GM19328 (cell line): ENCODE results near the gene XAB2.

ENCODE experiments used
- ATAC-seq: cut with Tn5 transposase; IDR thresholded peaks from one replicate; pipeline ENCODE4 v1.9.1; 2021; ENCODE audit warnings: mild to moderate bottlenecking, moderate library complexity; ENCODE audit not compliant: unreplicated experiment

The XAB2 gene

DNA sequence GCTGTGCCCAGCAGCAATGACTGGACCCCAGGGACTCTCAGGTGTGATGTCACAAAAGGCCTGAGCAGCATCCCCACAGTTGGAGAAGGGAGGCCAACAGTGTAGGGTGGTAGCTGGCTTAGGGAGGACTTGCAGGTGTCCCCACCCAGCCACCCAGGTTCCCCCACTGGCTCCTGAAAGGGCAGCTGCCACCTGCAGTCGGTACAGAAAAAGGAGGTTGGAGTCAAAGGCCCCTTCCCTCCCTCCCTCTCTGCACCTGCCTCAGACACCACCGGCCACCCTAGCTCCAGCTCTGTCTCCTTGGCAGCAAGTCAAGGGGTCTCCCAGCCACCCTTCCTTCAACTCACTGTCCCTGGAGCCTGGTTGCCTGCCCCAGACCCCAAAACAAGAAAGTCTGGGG, 4.4 kb upstream of the XAB2 start, which contains the start of gene PCP2:
PCP2 (minus strand) TSS at position 22 of the 400 bp plus-strand sequence. CDS start 262 bp downstream, outside the sequence.
- no peak for ATAC-seq

DNA sequence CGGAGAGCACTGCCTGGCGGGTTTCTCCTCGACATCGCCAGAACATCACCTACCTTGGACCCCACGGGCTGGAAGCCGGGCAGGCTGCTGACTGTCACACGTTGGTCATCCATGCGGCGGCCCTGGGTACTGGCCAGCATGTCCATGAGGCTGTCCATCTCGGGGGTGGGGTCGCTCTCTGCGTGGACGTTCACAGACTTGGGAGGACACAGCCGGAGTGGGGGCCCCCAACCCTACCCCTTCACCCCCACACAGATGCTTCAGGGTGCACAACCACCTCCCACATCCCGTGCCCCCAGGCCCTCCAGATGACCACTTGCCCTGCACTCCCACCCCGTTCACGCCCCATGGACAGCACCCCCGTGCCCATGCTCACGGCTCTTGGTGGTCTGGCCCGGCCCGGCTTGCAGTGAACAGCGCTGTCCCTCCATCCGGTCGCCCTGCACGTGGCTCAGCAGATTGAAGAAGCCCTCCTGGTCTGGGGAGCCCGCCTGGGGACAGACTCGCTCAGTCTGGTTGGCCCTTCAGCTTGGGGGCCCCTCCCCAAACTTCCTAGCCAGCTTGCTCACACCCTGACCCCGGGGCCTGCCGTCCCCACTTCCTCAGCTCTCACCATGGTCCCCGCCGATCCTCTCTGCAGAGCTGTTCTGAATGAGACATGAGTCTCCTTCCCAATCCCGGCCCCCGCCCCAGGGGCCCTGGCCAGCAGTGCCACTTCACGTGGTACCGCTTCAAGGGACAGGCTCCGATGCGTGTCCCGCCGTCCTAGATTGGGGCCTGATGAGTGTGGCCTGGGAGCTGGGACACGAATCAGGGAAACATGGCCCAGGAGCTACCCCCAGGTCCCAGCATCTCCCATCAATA, 3.2 kb upstream of the XAB2 start:
- no peak for ATAC-seq

DNA sequence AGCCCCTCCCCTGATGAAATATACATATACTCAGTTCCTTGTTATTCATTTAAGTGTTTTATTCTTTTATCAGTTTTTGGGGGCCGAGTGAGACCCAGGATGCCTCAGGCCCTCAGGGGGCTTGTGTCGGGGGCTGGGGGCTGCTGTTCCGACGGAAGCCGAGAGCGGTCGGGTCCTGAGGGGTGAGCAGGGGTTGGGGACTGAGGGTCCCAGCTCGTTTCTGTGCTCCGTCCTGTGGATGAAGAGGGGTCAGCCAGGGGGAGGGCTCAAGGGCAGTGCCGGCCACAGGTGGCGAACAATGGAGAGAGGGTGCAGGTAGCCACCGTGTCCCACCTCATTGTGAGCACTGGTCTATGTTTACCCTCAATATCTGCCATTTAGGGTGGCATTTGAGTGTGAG, 2.2 kb upstream of the XAB2 start:
- ATAC-seq: no peak

DNA sequence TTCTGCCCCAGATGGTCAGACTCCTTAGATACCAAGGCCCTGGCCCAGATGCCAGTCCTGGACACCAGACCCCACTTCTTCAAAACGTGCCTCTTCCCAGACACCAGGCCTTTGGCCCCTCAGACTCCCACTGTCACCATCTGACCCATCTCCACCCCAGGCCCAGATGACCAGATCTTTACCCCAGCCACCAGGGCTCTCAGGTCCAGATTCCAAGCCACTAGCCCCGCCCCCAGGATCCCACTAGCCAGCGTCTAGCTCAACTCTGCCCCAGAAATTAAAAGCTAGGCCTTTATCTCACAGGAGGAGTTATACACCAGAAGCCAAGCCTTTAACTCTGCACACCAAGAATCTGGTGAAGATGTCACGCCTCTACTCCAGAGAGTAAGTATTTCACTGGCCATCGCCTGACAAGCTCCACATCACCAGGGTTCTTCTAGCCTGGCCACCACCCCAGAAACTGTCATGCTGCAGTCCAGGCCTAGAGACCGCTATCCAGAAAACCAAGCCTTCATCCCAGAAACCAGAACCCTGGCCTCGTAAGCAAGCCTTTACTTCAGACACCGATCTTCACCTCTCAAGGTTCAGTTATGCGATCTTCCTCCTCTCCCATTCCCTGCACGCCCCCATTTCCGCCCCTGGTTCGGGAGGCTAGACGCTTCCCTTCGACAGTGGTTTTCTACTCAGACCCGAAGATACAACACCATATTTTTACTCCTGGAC, 595 bp downstream of the XAB2 start:
- no peak for ATAC-seq

DNA sequence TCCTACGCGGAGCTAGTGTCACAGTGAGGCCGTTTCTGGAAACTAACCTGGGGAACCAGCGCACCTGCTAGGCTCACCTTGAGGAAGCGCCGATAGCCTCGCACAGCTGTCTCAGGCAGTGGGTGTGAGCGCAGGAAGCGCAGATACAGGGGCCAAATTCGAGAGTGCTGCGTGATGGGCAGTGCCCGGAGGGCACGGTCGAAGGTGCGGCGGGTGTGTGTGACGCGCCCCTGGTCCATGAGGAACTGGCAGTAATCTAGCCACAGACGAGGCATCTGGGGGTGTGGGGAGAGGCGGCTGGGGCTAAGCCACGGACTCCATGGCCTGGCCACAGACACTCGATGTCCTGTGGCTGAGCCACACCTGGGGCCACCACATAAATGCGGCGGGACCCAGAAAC, 2.2 kb downstream of the XAB2 start:
- ATAC-seq: no peak

DNA sequence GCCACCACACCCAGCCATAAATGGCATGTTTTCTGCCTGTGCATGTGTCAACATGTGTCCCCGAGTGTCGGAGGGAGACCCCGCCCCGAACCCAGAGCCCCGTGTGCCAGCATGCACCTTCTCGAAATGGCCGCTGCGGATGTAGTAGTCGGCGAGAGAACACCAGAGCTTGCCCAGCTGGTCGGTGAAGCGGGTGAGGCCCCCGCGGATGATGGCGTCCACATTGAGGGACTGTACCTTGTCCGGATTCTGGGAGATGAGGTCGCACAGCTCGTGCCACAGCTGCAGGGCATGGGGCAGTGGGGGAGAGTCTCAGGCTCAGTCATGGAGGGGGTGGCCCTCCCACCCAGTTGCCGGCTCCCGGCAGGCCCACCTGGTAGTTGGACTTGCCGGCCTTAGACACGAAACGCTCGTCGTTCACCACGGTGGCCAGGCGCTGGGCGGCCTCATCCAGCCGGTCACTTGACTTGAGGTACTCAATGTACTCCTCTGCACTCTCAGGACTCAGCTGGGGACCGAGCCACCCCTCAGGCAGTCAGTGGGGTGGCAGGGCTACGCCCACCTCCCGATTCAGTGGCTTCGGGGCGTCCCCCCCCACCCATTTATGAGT, 3.5 kb downstream of the XAB2 start:
- ATAC-seq: no peak

DNA sequence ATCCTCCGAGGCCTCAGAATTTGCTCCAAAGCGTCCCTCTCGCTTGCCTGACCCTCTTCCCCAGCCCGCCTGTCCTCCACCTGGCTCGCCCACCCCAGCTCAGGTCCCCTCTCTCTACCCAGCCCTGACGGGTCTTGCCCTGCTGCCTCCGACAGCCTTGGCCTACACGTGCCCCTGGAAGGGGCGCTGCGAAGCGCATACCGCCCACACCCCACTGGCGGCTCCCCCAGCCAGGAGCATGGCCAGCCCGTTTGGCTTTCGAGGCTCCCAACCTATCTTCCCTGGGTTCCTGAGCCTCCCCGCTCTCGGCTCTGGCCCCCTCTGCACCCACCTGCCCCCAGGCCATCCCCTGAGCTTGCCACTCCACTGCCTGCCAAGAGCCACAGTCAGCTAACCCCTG, 4.5 kb downstream of the XAB2 start:
- ATAC-seq: no peak

DNA sequence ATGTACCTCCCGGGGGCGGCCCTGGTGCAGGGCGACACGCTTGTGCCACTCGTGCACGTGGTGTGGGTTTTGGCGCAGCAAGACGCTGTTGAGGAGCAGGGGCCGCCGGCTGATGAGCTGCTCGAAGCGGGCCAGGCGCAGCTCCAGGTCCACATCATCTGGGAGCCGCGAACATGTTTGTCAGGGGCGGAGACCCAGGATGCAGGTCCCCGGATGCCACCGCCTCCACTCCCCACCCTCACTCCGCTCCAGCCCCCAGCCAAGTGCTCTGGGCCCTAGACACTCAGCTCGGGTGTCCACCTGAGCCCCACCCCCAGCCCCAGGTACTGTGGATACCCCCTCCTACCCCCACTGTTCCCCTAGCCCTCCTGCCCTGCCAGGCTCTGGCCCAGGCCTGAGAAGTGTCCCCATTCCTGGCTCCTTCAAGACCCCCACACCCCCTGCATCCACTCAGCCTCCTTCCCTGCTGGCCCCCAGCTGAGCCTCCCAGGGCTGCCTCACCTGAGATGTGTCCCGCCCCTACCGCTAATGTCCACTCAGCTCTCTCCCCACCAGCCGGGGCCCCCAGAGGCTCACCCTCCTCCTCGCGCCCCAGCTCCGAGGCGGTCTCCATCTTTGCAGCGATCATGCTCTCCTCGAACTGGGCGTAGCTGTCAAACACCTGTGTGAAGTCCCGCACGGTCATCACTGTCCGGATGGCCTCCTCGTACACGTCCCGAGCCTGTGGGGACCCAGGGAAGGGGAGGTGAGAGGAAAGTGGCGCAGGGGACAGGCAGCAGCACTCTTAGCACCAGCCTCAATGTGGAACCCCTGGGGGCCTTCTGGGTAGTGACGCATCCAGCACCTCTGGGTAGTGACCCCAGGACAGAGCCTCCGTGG, 5.4 kb downstream of the XAB2 start:
- no peak for ATAC-seq

DNA sequence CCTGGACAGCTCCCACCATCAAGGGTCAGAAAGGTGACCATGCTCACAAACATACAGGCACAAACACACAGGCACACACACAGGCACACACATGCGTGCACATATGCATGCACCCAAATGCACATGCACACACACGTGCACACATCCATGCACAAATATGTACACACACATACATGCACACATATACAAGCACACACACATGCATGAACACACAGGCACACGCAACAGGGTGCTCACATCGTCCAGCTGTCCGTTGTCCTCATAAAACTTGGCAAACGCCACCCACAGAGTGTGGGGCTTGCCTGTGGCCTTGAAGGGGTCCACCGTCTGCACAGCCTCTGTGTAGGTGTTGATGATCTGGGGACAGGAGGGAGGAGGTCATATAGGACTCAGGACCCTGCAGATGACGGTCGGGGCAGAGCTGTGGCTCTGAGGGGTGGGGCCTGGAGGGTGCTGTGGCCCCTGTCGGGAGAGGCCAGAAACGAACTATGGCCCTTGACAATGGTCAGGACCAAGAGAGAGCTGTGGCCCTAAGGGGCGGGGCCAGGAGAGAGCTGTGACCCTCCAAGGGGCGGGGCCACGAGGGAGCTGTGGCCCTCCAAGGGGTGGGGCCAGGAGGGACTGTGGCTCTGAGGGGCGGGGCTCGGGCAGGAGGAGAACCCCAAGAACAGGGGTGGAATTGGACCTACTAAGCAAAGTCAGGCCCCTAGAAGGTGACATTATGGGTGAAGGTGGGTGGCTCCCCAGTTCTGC, 6.2 kb downstream of the XAB2 start:
- no peak for ATAC-seq

DNA sequence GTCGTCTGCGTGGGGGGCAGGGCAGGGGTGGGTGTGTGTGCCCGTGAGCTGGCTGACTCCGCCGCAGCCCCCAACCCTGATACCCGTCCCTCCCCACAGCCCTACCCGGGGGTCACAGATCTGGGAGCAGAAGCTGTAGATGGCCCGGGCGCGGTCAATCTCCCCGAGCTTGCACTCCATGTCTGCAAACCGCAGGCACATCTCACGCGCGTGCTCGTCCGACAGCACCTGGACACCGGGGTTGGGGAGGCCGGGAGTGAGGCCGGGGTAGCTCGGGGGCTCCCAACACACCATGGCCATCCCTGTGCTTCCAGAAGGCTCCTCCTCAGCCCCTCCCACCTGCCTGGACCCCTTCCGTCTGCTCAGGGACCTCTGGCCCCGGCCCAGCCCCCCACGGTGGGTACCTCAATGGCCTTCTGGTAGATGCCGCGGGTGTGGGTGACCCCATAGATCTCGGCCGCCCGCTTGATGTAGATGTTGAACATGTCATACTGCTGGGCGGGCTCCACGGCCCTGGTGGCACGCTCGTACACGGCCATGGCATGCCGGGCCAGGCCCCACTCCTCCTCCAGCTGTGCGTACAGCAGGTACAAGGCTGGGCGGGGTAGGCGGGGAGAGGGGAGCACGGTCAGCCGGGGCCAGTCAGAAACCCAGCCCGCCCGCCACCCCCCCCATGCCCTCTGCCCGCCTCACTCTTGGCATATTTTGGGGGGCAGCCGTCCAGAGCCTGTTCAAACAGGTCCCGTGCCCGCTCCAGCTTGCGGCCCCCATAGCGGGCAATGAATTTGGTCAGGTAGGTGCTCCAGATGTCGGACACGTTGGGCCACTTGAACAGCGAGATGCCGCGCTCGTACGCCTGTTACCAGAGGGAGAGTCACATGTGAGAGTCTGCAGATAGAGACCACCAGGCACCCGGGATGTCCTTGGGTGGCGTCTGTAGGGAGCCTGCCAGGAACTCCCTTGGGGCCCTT, 8.6 kb downstream of the XAB2 start:
- no peak for ATAC-seq

DNA sequence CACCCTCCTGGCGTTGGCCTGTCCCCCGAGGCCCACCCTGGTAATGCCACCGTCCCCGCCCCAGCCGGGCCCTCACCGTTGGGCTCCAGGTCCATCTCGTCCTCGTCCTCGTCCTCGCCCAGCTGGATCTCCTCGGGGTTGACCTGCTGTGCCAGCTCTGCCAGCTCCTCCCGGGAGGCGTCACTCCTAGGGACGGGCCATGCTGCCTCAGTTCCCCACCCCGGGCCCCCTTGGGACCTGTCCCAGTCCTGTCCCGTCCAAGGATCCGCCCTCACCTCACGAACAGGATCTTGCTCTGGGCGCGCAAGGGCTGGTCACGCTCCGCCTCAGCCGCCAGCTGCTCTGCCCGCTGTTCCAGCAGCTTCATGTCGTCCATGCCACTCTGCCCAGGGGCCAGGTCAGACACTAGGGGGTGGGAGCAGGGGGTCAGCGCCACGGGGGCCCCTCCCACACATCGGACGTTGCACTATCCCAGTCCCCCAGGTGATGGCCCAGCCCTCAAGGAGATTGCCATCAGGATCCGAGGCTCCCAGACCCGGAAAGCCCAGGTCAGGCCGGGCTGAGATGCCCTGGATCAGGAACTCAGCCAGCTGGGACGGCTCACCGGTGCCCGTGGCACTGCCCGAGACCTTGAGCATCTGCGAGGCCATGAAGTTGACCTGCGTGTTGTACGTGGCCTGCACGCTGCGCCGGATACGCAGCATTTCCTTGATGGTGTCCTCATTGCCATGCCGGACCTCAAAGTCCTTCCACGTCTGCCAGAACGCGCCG, 9.5 kb downstream of the XAB2 start:
- no peak for ATAC-seq

DNA sequence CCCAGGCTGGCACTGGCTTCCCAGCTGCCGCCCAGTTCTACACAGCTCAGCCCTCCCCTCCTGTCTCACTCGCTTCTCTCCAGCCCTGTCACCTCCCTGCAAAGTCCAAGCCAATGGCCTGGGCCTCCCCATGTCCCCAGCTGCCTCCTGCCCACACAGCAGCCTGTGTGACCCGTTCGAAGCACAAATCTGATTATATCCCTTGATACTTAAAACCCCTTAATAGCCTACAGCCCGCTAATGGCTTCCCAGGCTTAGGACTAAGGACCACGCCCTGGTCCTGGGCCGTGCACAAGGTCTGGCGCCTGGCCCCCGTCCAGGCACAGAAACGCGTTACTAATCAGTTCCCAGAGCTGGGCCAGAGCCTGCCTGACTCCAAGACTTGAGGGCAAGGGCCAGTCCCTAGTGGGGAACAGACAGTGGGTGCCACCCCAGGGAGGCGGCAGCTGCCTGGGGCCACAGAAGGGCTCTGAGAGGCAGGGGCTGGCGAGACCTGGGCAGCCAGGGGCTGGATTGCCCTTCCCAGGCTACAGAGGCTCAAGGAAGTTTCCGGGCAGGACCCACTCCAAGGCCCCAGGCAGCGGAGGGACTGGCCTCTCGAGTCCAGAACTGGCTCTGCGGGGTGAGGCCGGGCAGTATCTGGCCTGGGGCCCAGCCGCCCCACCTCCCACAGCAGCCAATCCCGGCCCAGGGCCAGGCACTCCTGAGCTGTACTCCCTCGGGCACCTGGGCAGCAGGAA, 10.4 kb downstream of the XAB2 start:
- no peak for ATAC-seq

DNA sequence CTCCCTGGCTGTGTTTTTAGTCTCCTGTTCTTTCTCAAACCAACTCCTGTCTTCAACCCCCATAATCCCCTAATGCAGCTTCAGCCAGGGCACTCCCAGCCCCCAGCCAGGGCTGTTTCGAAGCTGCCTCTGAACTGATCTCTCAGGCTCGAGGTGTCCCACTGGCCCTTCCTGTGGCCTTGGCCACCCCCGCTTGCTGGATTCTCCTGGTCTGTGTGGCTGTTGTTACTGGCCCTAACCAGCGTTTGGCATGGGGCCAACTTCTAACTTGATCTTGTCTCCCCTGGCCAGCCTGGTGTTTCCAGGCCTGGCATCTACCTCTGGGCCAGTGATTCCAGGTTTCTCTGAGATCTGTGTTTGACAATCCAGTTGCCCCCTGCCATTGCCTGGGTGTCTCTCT, 11.0 kb downstream of the XAB2 start:
- no peak for ATAC-seq

DNA sequence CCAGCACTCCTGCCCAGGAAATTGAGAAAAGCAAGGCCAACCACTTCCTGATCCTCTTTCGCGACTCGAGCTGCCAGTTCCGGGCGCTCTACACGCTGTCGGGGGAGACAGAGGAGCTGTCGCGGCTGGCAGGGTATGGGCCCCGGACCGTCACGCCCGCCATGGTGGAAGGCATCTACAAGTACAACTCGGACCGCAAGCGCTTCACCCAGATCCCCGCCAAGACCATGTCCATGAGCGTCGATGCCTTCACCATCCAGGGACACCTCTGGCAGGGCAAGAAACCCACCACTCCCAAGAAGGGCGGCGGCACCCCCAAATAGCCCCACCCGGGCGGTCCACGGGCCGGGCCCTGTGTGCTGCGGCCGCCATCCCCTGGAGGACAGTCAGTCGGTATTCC, 11.6 kb downstream of the XAB2 start:
- no peak for ATAC-seq

DNA sequence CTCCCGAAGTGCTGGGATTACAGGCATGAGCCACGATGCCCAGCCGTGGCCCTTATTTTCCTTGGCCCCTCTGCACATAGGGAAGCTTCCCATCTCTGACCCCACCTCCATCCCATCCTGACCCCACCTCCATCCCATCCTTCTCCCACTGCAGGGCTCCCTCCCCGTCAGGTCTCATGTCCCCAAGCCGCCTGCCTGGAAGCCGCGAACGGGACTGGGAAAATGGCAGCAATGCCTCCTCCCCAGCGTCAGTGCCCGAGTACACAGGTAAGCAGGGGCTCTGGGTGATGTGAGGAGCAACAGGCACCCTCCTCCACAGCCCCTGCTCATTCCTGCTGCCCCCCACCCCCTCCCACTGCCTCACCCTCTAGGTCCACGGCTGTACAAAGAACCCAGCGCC, 12.2 kb downstream of the XAB2 start:
- no peak for ATAC-seq

DNA sequence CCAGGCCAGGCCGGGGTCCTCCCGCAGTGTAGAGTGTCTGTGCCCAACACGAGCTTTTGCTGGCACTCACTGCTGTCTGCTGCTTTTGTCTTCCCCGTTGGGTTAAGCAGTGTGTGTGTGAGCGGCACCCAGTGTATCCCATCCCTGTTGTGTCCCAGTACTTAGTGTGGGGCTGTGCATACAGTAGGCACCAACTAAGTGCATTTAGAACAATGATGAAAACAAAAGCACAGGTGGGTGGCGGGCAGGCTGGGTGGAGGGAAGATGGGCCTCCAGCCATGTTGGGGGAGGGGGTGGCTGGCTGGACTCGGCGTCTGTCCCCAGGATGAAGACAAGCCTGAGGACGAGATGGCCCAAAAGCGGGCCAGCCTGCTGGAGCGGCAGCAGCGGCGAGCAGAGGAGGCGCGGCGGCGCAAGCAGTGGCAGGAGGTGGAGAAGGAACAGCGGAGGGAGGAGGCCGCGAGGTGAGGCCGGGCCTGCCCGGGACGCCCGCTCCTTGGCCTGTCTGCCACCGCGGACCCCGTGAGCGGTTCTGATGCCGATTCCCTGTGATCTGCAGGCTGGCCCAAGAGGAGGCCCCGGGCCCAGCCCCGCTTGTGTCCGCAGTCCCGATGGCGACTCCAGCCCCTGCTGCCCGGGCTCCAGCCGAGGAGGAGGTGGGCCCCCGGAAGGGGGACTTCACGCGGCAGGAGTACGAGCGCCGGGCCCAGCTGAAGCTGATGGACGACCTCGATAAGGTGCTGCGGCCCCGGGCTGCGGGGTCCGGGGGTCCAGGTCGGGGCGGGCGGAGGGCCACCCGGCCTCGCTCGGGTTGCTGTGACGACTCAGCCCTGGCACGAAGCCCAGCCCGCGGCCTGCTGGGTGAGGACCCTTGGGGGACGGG, 14.2 kb downstream of the XAB2 start:
- no peak for ATAC-seq
